GM12878 (cell line): ENCODE results near the gene PLCB2. TPM values are rescaled to one million over a fixed set of nuclear protein-coding genes. Genes with fewer than 3 reads are reported as not detected.

ENCODE experiments used
- ATAC-seq: fragments of 200-7000 bp; cut with Tn5 transposase; 3 replicates; pipeline ENCODE4 v1.9.1; 2020; ENCODE audit warnings: mild to moderate bottlenecking, moderate library complexity
- BruUV-seq: library from RNA; stranded (reverse); fragments of 400-500 nt; replicated peaks from 2 replicates; lab custom pipeline; 2021; lab: Mats Ljungman, UMichigan
- CTCF ChIA-PET: fragments of 300-600 bp; sonication (Branson Sonifier 250); formaldehyde crosslinking; extraction: SDS; loops from one replicate; lab custom pipeline; 2021; ENCODE audit warnings: inconsistent platforms; lab: Yijun Ruan, JAX
- POLR2A ChIA-PET: fragments of 350-600 bp; formaldehyde crosslinking; extraction: SDS; loops from one replicate; lab custom pipeline; 2021; ENCODE audit warnings: inconsistent platforms; lab: Charles Lee
- RAD21 ChIA-PET: fragments of 300-600 bp; sonication (Branson Sonifier 250); formaldehyde crosslinking; loops from one replicate; lab custom pipeline; 2023; ENCODE audit warnings: antibody characterized with exemption; ENCODE audit not compliant: unreplicated experiment; lab: Charles Lee
- SMC1A ChIA-PET: fragments of 300-600 bp; sonication (Branson Sonifier 250); formaldehyde crosslinking; loops from one replicate; lab custom pipeline; 2023; ENCODE audit not compliant: unreplicated experiment, uncharacterized antibody; lab: Charles Lee
- DNase-seq: peaks from one replicate; pipeline ENCODE4 v3.0.0-alpha.2; 2011; ENCODE audit warnings: low read depth, low spot score
- FAIRE-seq: peaks from 3 replicates; lab custom pipeline; 2011; peaks lifted over from hg19 to GRCh38; lab: Jason Lieb, UNC
- H2AFZ ChIP-seq: 2 replicates; pipeline ENCODE4 v1.6.0; 2011; ENCODE audit warnings: low read depth, low read length, control low read depth; ENCODE audit not compliant: control insufficient read depth
- H3K27ac ChIP-seq: 2 replicates; pipeline ENCODE4 v1.5.1; 2011; ENCODE audit warnings: control low read depth; ENCODE audit not compliant: control insufficient read depth, insufficient read depth
- H3K27me3 ChIP-seq, 2 experiments: replicated peaks in 1 of 2; 2 replicates each; pipeline versions ENCODE4 v1.6.0 to v1.6.1; 2011; ENCODE audit warnings: low read length in 1 of 2; ENCODE audit not compliant: control insufficient read depth in 2 of 2, insufficient read depth in 2 of 2
- H3K36me3 ChIP-seq, 2 experiments: 2 replicates each; pipeline ENCODE4 v1.5.1; 2011; ENCODE audit warnings: low read length in 1 of 2; ENCODE audit not compliant: control insufficient read depth in 2 of 2, insufficient read depth in 2 of 2
- H3K4me1 ChIP-seq: 2 replicates; pipeline ENCODE4 v1.6.1; 2011; ENCODE audit warnings: mild to moderate bottlenecking, low read length, moderate library complexity, mixed read lengths; ENCODE audit not compliant: control insufficient read depth, insufficient read depth
- H3K4me2 ChIP-seq: 2 replicates; pipeline ENCODE4 v1.6.0; 2011; ENCODE audit warnings: control low read depth; ENCODE audit not compliant: control insufficient read depth, insufficient read depth
- H3K4me3 ChIP-seq: fragments of 200-600 bp; sonication (generic); 2 replicates; pipeline ENCODE4 v1.5.1; 2016
- H3K79me2 ChIP-seq: 2 replicates; pipeline ENCODE4 v1.6.0; 2011; ENCODE audit warnings: low read length; ENCODE audit not compliant: control insufficient read depth, insufficient read depth
- H3K9ac ChIP-seq: 2 replicates; pipeline ENCODE4 v1.8.0; 2011; ENCODE audit warnings: low read length, control low read depth, mixed read lengths; ENCODE audit not compliant: control insufficient read depth, insufficient read depth
- H3K9me3 ChIP-seq: replicated peaks from 3 replicates; pipeline ENCODE4 v1.5.1; 2011; ENCODE audit warnings: mild to moderate bottlenecking, low read length; ENCODE audit not compliant: control insufficient read depth, insufficient read depth
- H4K20me1 ChIP-seq: 2 replicates; pipeline ENCODE4 v1.6.0; 2011; ENCODE audit not compliant: control insufficient read depth, insufficient read depth
- ASH2L ChIP-seq: fragments of 300-600, 200-600 bp; sonication (generic); IDR thresholded peaks from 2 replicates; pipeline ENCODE4 v1.6.1; 2017; ENCODE audit warnings: low read depth, mild to moderate bottlenecking, borderline replicate concordance
- IKZF1 ChIP-seq: fragments of 450-650 bp; conservative IDR thresholded peaks from 2 replicates; pipeline ENCODE4 v1.6.1; 2017; ENCODE audit warnings: antibody characterized with exemption, mild to moderate bottlenecking
- JUND ChIP-seq: IDR thresholded peaks from 2 replicates; pipeline ENCODE4 v1.6.1; 2012; ENCODE audit warnings: low read depth, mild to moderate bottlenecking, low read length, improper control_type of control experiment, moderate library complexity
- NBN ChIP-seq: fragments of 450-650 bp; IDR thresholded peaks from 2 replicates; pipeline ENCODE4 v1.6.1; 2016
- NFYA ChIP-seq: IDR thresholded peaks from 2 replicates; pipeline ENCODE4 v1.6.1; 2011; ENCODE audit warnings: low read depth, mild to moderate bottlenecking, low read length, improper control_type of control experiment, borderline replicate concordance
- PAX5 ChIP-seq: IDR thresholded peaks from 2 replicates; pipeline ENCODE4 v1.6.1; 2011; ENCODE audit warnings: low read depth, low read length, borderline replicate concordance
- POLR2AphosphoS2 ChIP-seq: IDR thresholded peaks from 2 replicates; pipeline ENCODE4 v1.6.1; 2011; ENCODE audit warnings: low read depth, mild to moderate bottlenecking, low read length, improper control_type of control experiment, moderate library complexity
- RAD21 ChIP-seq: IDR thresholded peaks from 2 replicates; pipeline ENCODE4 v1.6.1; 2011; ENCODE audit warnings: mild to moderate bottlenecking, low read depth, low read length, moderate library complexity; ENCODE audit not compliant: insufficient read depth
- RCOR1 ChIP-seq: conservative IDR thresholded peaks from 2 replicates; pipeline ENCODE4 v1.6.1; 2012; ENCODE audit warnings: low read depth, low read length, improper control_type of control experiment
- RELA ChIP-seq: fragments of 450-650 bp; IDR thresholded peaks from 2 replicates; pipeline ENCODE4 v1.8.0; 2014; ENCODE audit warnings: borderline replicate concordance; ENCODE audit not compliant: partially characterized antibody
- RUNX3 ChIP-seq: IDR thresholded peaks from 2 replicates; pipeline ENCODE4 v1.6.1; 2012; ENCODE audit warnings: low read length, inconsistent platforms
- SIN3A ChIP-seq: IDR thresholded peaks from 2 replicates; pipeline ENCODE4 v1.6.1; 2012; ENCODE audit warnings: low read depth, low read length, improper control_type of control experiment
- SREBF2 ChIP-seq: IDR thresholded peaks from 2 replicates; pipeline ENCODE4 v1.6.1; 2012; ENCODE audit warnings: mild to moderate bottlenecking, low read length
- YY1 ChIP-seq: IDR thresholded peaks from 2 replicates; pipeline ENCODE4 v1.6.1; 2011; ENCODE audit warnings: low read depth, mild to moderate bottlenecking, low read length
- ZBED1 ChIP-seq: IDR thresholded peaks from 2 replicates; pipeline ENCODE4 v1.6.1; 2016; ENCODE audit warnings: borderline replicate concordance
- WGBS: methylation state at CpG from one replicate; pipeline ENCODE4 v1.1.6; 2016; ENCODE audit warnings: low lambda C conversion rate; ENCODE audit not compliant: insufficient replicate concordance, insufficient coverage; ENCODE audit errors: missing lambda C conversion rate; 5-methylcytosine and 5-hydroxymethylcytosine counted together
- in situ Hi-C: fragments of 300-500 bp; cut with MboI; formaldehyde crosslinking; loops from 9 replicates; pipeline ENCODE4 v1.14.3; 2018; ENCODE audit warnings: mixed read lengths
- intact Hi-C: fragments of 100-400 bp; cut with micrococcal nuclease; formaldehyde crosslinking; loops from one replicate; pipeline ENCODE4 v1.14.2; 2022; ENCODE audit not compliant: unreplicated experiment
- polyA plus RNA-seq, 11 experiments: library from polyadenylated mRNA; depleted of rRNA in 4 of 11; unstranded in 6 of 11; stranded (reverse) in 5 of 11; fragments of >200 nt; fragmentation: Nextera tagmentation in 4 of 11; fragmentation: Illumina TruSeq in 1 of 11; extraction: Ambion mirVana in 4 of 11; extraction: Trizol in 1 of 11; gene quantifications; 1 replicate in 1 of 11; 2 replicates in 10 of 11; pipeline versions ENCODE4 v1.2.1 to v1.2.3, GENCODE V29; 2011 to 2016; ENCODE audit warnings: inconsistent platforms in 2 of 11, missing spikeins in 2 of 11, low read depth in 1 of 11
- total RNA-seq, 4 experiments: library from RNA; depleted of rRNA in 3 of 4; stranded (reverse); fragments of >200 nt in 3 of 4; fragmentation: Illumina TruSeq in 1 of 4; extraction: Trizol in 1 of 4; gene quantifications; 2 replicates each; pipeline versions ENCODE4 v1.2.1 to v1.2.3, GENCODE V29; 2013 to 2021
- TF ChIP-seq, protein P1 (sequence below): fragments of 450-650 bp; IDR thresholded peaks from 2 replicates; pipeline ENCODE4 v1.6.1; 2016; ENCODE audit warnings: mild to moderate bottlenecking, moderate library complexity, borderline replicate concordance
- TF ChIP-seq, protein P2 (sequence below): IDR thresholded peaks from 2 replicates; pipeline ENCODE4 v1.6.1; 2012; ENCODE audit warnings: mild to moderate bottlenecking, low read depth, low read length

Gene PLCB2
- total and polyA plus RNA-seq, 10 of the 15 experiments (the other 5 are each of a cell fraction or from before 2014, with no cell fraction given), result 1.2 to 39.4 (median 10.7) TPM

DNA sequence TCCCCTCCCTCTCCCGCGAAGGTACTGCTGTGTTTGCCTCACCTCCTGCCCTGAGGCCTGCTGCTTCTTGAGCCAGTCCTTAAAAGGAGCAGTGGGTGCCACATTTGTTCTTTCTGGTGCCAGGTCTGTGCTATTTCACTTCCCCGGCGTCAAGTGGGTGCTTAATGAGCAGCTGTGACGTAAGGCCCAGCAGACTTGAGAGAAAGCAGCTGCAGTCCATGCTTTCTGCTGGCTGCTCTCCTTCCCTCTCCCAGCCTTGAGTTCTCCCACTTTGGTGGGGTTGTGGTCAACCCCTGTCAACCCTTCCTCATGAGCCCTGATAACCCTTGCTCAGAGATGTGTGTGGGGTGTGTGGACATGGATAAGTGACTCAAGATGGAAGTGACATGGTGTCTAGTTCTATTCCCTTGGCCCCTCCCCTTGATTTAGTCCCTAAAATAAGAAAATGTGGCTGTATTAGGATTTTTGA is 22.7 kb upstream of the PLCB2 start:
- WGBS, result 89% methylated on average over 5 of the region's 5 CpGs

More for the DNA sequence above, 22.7 kb upstream of the PLCB2 start:
- ChIA-PET POLR2A (no interaction called here), RAD21 (no interaction called here), SMC1A (interaction anchor here (0.7 kb wide), 1 partner anchor 55 kb away, joined by 3 read pairs; no protein-coding TSS in a partner anchor), CTCF (interaction anchor here (1.0 to 6.7 kb wide), 4 partner anchors 9 to 21 kb away, joined by 3 to 103 read pairs (median 8); partner anchors contain the start of gene CCDC9B)
- in situ Hi-C loops (no loop called here), intact Hi-C loops (no loop called here)
- Histone ChIP-seq H3K9me3 (no peaks in the 10 kb centered on the region), H4K20me1 (no peaks in the 10 kb centered on the region), H3K27me3 (no peaks in the 10 kb centered on the region), H3K4me2 (no peak overlapping the region), H3K36me3 (no peaks in the 10 kb centered on the region), H3K9ac (no peak overlapping the region), H3K27ac (no peak overlapping the region), H2AFZ (no peak overlapping the region), H3K79me2 (no peaks in the 10 kb centered on the region), H3K4me3 (no peak overlapping the region), H3K4me1 (peaks cover 9% of the 10 kb centered on the region)
- TF ChIP-seq POLR2AphosphoS2 (no peak), ASH2L (no peak), YY1 (no peak), PAX5 (no peak), JUND (no peak), RELA (no peak), NFYA (no peak), RCOR1 (no peak), RUNX3 (no peak), SREBF2 (no peak), NBN (no peak), SIN3A (no peak), RAD21 (no peak), ZBED1 (no peak), IKZF1 (no peak)
- TF ChIP-seq, protein P1, sequence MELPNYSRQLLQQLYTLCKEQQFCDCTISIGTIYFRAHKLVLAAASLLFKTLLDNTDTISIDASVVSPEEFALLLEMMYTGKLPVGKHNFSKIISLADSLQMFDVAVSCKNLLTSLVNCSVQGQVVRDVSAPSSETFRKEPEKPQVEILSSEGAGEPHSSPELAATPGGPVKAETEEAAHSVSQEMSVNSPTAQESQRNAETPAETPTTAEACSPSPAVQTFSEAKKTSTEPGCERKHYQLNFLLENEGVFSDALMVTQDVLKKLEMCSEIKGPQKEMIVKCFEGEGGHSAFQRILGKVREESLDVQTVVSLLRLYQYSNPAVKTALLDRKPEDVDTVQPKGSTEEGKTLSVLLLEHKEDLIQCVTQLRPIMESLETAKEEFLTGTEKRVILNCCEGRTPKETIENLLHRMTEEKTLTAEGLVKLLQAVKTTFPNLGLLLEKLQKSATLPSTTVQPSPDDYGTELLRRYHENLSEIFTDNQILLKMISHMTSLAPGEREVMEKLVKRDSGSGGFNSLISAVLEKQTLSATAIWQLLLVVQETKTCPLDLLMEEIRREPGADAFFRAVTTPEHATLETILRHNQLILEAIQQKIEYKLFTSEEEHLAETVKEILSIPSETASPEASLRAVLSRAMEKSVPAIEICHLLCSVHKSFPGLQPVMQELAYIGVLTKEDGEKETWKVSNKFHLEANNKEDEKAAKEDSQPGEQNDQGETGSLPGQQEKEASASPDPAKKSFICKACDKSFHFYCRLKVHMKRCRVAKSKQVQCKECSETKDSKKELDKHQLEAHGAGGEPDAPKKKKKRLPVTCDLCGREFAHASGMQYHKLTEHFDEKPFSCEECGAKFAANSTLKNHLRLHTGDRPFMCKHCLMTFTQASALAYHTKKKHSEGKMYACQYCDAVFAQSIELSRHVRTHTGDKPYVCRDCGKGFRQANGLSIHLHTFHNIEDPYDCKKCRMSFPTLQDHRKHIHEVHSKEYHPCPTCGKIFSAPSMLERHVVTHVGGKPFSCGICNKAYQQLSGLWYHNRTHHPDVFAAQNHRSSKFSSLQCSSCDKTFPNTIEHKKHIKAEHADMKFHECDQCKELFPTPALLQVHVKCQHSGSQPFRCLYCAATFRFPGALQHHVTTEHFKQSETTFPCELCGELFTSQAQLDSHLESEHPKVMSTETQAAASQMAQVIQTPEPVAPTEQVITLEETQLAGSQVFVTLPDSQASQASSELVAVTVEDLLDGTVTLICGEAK, result no peak
- TF ChIP-seq, protein P2, sequence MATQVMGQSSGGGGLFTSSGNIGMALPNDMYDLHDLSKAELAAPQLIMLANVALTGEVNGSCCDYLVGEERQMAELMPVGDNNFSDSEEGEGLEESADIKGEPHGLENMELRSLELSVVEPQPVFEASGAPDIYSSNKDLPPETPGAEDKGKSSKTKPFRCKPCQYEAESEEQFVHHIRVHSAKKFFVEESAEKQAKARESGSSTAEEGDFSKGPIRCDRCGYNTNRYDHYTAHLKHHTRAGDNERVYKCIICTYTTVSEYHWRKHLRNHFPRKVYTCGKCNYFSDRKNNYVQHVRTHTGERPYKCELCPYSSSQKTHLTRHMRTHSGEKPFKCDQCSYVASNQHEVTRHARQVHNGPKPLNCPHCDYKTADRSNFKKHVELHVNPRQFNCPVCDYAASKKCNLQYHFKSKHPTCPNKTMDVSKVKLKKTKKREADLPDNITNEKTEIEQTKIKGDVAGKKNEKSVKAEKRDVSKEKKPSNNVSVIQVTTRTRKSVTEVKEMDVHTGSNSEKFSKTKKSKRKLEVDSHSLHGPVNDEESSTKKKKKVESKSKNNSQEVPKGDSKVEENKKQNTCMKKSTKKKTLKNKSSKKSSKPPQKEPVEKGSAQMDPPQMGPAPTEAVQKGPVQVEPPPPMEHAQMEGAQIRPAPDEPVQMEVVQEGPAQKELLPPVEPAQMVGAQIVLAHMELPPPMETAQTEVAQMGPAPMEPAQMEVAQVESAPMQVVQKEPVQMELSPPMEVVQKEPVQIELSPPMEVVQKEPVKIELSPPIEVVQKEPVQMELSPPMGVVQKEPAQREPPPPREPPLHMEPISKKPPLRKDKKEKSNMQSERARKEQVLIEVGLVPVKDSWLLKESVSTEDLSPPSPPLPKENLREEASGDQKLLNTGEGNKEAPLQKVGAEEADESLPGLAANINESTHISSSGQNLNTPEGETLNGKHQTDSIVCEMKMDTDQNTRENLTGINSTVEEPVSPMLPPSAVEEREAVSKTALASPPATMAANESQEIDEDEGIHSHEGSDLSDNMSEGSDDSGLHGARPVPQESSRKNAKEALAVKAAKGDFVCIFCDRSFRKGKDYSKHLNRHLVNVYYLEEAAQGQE, result no peak
- BruUV-seq, result no TSS peak
- ATAC-seq (no peak), FAIRE-seq (no peak), DNase-seq (no peak)
